Mesothelial cell of epicardium (in vitro differentiated cells): ENCODE data around the gene IQCK. TPM values are rescaled to one million over a fixed set of nuclear protein-coding genes. Genes with fewer than 3 reads are reported as not detected.

ENCODE experiments used
- DNase-seq, 2 experiments: peaks; one replicate each; pipeline ENCODE4 v3.0.0; 2021; ENCODE audit warnings: low spot score in 2 of 2; ENCODE audit not compliant: unreplicated experiment in 2 of 2
- H3K27ac Mint-ChIP-seq: 2 replicates; pipeline ENCODE4 v1.8.0; 2021; ENCODE audit warnings: mixed read lengths
- H3K27me3 Mint-ChIP-seq: 2 replicates; pipeline ENCODE4 v1.8.0; 2021; ENCODE audit warnings: low read depth, mixed read lengths
- H3K36me3 Mint-ChIP-seq: 2 replicates; pipeline ENCODE4 v1.8.0; 2021; ENCODE audit warnings: mixed read lengths
- H3K4me1 Mint-ChIP-seq: 2 replicates; pipeline ENCODE4 v1.8.0; 2021; ENCODE audit warnings: mixed read lengths
- H3K4me3 Mint-ChIP-seq: 2 replicates; pipeline ENCODE4 v1.8.0; 2021; ENCODE audit warnings: mild to moderate bottlenecking, moderate library complexity, mixed read lengths
- H3K9me3 Mint-ChIP-seq: 2 replicates; pipeline ENCODE4 v1.8.0; 2021; ENCODE audit warnings: mixed read lengths
- CTCF ChIP-seq: fragments of 200-600 bp; sonication (generic); IDR thresholded peaks from one replicate; pipeline ENCODE4 v1.5.0; 2021; ENCODE audit warnings: antibody characterized with exemption; ENCODE audit not compliant: unreplicated experiment
- total RNA-seq: library from RNA; stranded (reverse); gene quantifications from 3 replicates; pipeline ENCODE4 v1.2.1, GENCODE V29; 2021

The IQCK gene
- total RNA-seq, 1 donor from 2014 or later: 16.0 TPM

- H3K9me3 Mint-ChIP-seq: no peaks in the 10 kb centered on the region
- no peak overlapping the region for H3K4me3 Mint-ChIP-seq
- DNase-seq: peak in 1 of 2 experiments; percentile 13
- no peak for TF ChIP-seq CTCF
- H3K4me1 Mint-ChIP-seq: peaks cover 4% of the 10 kb centered on the region
- H3K27me3 Mint-ChIP-seq: no peaks in the 10 kb centered on the region
- H3K36me3 Mint-ChIP-seq: no peaks in the 10 kb centered on the region
- no peak overlapping the region for H3K27ac Mint-ChIP-seq
Observed at GRCh38 chr16:19776147-19776546, 58.1 kb downstream of the IQCK start.

- TF ChIP-seq CTCF: no peak
- no peak for DNase-seq
- peaks cover 6% of the 10 kb centered on the region for H3K4me1 Mint-ChIP-seq
- no peak overlapping the region for H3K27ac Mint-ChIP-seq
- no peaks in the 10 kb centered on the region for H3K27me3 Mint-ChIP-seq
- no peaks in the 10 kb centered on the region for H3K36me3 Mint-ChIP-seq
- H3K9me3 Mint-ChIP-seq: no peaks in the 10 kb centered on the region
- no peak overlapping the region for H3K4me3 Mint-ChIP-seq
Observed at GRCh38 chr16:19776565-19776964, 58.5 kb downstream of the IQCK start.

- peak overlapping the region; percentile 64 for H3K27ac Mint-ChIP-seq
- H3K27me3 Mint-ChIP-seq: no peaks in the 10 kb centered on the region
- TF ChIP-seq CTCF: no peak
- no peaks in the 10 kb centered on the region for H3K9me3 Mint-ChIP-seq
- no peak overlapping the region for H3K4me3 Mint-ChIP-seq
- H3K36me3 Mint-ChIP-seq: no peaks in the 10 kb centered on the region
- H3K4me1 Mint-ChIP-seq: peaks cover 18% of the 10 kb centered on the region
- no peak for DNase-seq
Observed at GRCh38 chr16:19780321-19780720, 62.2 kb downstream of the IQCK start.

DNA sequence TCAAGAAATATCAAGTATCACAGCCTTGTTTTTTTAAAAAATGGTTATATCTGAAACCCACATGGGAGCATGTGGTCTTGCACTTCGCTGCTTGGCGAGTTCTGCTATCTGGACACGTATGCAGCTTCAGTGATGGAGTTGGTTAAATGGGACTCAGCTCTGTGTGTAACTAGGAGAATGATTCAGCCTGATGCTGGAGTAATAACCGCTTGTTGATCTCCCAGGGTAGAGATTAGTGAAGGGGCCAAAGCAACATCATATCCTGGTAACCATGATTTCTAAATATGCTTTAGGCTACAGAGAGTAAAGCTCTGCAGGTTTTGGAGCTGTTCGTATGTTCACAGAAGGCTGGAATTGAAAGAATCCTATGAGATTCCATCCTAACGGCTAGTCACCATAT lies 63.2 kb downstream of the IQCK start:
- DNase-seq: peak in 1 of 2 experiments; percentile 22
- Mint-ChIP-seq H3K27me3 (no peaks in the 10 kb centered on the region), H3K4me1 (peaks cover 18% of the 10 kb centered on the region), H3K4me3 (no peak overlapping the region), H3K27ac (no peak overlapping the region), H3K9me3 (no peaks in the 10 kb centered on the region), H3K36me3 (no peaks in the 10 kb centered on the region)
- no peak for TF ChIP-seq CTCF

DNA sequence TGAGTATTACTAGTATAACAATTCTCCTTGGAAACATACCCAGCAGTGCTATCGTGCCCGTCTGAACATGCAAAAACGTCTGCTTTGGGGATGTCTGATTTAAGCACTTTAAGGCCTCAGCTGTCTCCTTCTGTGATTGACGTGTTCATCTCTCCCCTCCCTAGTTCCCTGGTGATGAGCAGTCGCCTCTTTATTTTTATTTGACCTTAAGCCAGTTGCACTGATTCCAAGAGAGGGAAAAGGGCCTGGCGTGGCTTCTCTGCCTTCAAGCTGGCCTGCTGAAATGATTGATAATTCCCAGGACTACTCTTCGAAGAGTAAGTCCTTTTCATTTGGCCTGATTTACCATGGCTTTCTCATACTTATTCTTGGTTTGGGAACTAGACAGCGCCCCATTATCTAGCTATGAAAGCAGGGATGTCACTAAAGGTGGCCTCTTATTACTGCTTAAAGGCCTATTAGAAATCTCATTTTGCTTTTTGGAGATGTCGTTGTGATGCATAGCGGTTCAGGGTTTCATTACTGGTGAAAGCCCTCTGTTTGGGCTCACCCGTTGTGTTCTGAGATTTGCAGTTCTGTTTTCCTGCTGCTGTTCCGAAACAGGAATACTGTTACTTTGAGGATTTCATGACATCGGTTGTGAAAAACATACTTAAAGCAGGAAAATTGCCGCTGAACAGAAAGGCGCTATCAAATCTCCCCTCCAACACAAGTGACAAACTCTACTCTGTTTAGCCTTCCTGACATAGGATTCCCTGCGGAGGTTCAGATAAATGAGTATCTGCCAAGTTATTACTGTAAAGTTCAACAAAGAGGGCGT lies 65.5 kb downstream of the IQCK start:
- H3K27ac Mint-ChIP-seq: peak overlapping the region; percentile 88
- peak in 1 of 2 experiments; percentile 22 for DNase-seq

More for the DNA sequence above, 65.5 kb downstream of the IQCK start:
- Mint-ChIP-seq H3K4me1 (peaks cover 18% of the 10 kb centered on the region), H3K9me3 (no peaks in the 10 kb centered on the region), H3K27me3 (no peaks in the 10 kb centered on the region), H3K4me3 (no peak overlapping the region), H3K36me3 (no peaks in the 10 kb centered on the region)
- no peak for TF ChIP-seq CTCF
